B cell (primary cell): ENCODE data around the gene SCN4B. TPM values are rescaled to one million over a fixed set of nuclear protein-coding genes. Genes with fewer than 3 reads are reported as not detected.

Experiments used
- ATAC-seq: fragments of 200-7000 bp; cut with Tn5 transposase; one replicate; pipeline ENCODE4 v1.10.0; 2021; ENCODE audit warnings: low read depth, mild to moderate bottlenecking, moderate number of reproducible peaks, moderate library complexity
- CTCF ChIA-PET: fragments of 350-600 bp; sonication (Branson Sonifier 250); formaldehyde crosslinking; loops from one replicate; lab custom pipeline; 2021; ENCODE audit warnings: antibody characterized with exemption, inconsistent platforms; lab: Charles Lee
- POLR2A ChIA-PET: fragments of 350-600 bp; sonication (Branson Sonifier 250); formaldehyde crosslinking; loops from one replicate; lab custom pipeline; 2021; ENCODE audit warnings: antibody characterized with exemption; lab: Charles Lee
- DNase-seq: peaks from one replicate; pipeline ENCODE4 v3.0.0; 2013
- H2AFZ ChIP-seq: 2 replicates; pipeline ENCODE4 v1.6.1; 2012; ENCODE audit warnings: mild to moderate bottlenecking, low read depth, low read length; ENCODE audit not compliant: insufficient read depth, poor library complexity, severe bottlenecking
- H3K27ac ChIP-seq, 2 donors: 1 replicate in 1 of 2; 2 replicates in 1 of 2; pipeline ENCODE4 v1.5.1; 2012 to 2013; ENCODE audit warnings: low read length in 2 of 2, mild to moderate bottlenecking in 2 of 2, moderate library complexity in 1 of 2
- H3K27me3 ChIP-seq, 4 experiments: fragments of 200-600 bp in 1 of 4; sonication (generic) in 1 of 4; replicated peaks in 1 of 4; 1 replicate in 2 of 4; 2 replicates in 2 of 4; pipeline versions ENCODE4 v1.6.1 to v1.7.0; 2013 to 2016; ENCODE audit warnings: low read length in 3 of 4, mild to moderate bottlenecking in 2 of 4, mixed read lengths in 1 of 4, moderate library complexity in 1 of 4; ENCODE audit not compliant: insufficient read depth in 4 of 4, control insufficient read depth in 3 of 4; ENCODE audit errors: control extremely low read depth in 1 of 4
- H3K36me3 ChIP-seq, 2 experiments: replicated peaks in 1 of 2; 1 replicate in 1 of 2; 2 replicates in 1 of 2; pipeline versions ENCODE4 v1.6.1 to v1.7.1; 2013; ENCODE audit warnings: low read length in 1 of 2; ENCODE audit not compliant: insufficient read depth in 2 of 2, control insufficient read depth in 1 of 2; ENCODE audit errors: control extremely low read depth in 1 of 2, extremely low read depth in 1 of 2
- H3K4me1 ChIP-seq, 2 donors: fragments of 200-600 bp in 1 of 2; sonication (generic) in 1 of 2; 1 replicate in 1 of 2; 2 replicates in 1 of 2; pipeline versions ENCODE4 v1.5.1 to v1.6.1; 2013 to 2017; ENCODE audit warnings: low read length in 2 of 2; ENCODE audit not compliant: control insufficient read depth in 2 of 2, insufficient read depth in 2 of 2
- H3K4me2 ChIP-seq: replicated peaks from 2 replicates; pipeline ENCODE3; 2012; ENCODE audit warnings: mild to moderate bottlenecking, low read depth, low read length; ENCODE audit not compliant: poor library complexity, severe bottlenecking
- H3K4me3 ChIP-seq, 5 experiments: fragments of 200-600 bp in 1 of 5; sonication (generic) in 1 of 5; 1 replicate in 3 of 5; 2 replicates in 2 of 5; pipeline versions ENCODE4 v1.5.1 to v1.7.0; 2011 to 2016; ENCODE audit warnings: low read length in 4 of 5, mild to moderate bottlenecking in 4 of 5, low read depth in 2 of 5, control low read depth in 1 of 5, moderate library complexity in 1 of 5; ENCODE audit not compliant: insufficient read depth in 1 of 5; ENCODE audit errors: control extremely low read depth in 1 of 5, extremely low read depth in 1 of 5
- H3K79me2 ChIP-seq: fragments of 200-600 bp; sonication (generic); one replicate; pipeline ENCODE4 v1.6.0; 2016; ENCODE audit warnings: low read length; ENCODE audit not compliant: control insufficient read depth, insufficient read depth
- H3K9ac ChIP-seq: fragments of 200-600 bp; sonication (generic); 2 replicates; pipeline ENCODE4 v1.6.1; 2017; ENCODE audit warnings: mild to moderate bottlenecking, low read length, moderate library complexity
- H3K9me3 ChIP-seq, 3 donors: one replicate each; pipeline versions ENCODE4 v1.6.1 to v1.7.1; 2013; ENCODE audit warnings: low read length in 2 of 3; ENCODE audit not compliant: control insufficient read depth in 2 of 3, insufficient read depth in 1 of 3; ENCODE audit errors: control extremely low read depth in 1 of 3
- H4K20me1 ChIP-seq: 2 replicates; pipeline ENCODE4 v1.6.0; 2012; ENCODE audit warnings: mild to moderate bottlenecking, low read length; ENCODE audit not compliant: insufficient read depth, control insufficient read depth, poor library complexity, severe bottlenecking
- H3K27ac Mint-ChIP-seq: one replicate; pipeline ENCODE4 v1.8.0; 2021; ENCODE audit warnings: mixed read lengths
- H3K27me3 Mint-ChIP-seq: one replicate; pipeline ENCODE4 v1.8.0; 2021; ENCODE audit warnings: mixed read lengths
- H3K4me1 Mint-ChIP-seq: one replicate; pipeline ENCODE4 v1.8.0; 2021; ENCODE audit warnings: mixed read lengths
- H3K4me3 Mint-ChIP-seq: one replicate; pipeline ENCODE4 v1.8.0; 2021; ENCODE audit warnings: mixed read lengths
- H3K9me3 Mint-ChIP-seq: one replicate; pipeline ENCODE4 v1.8.0; 2022; ENCODE audit warnings: mixed read lengths; ENCODE audit not compliant: insufficient read depth
- EZH2 ChIP-seq: IDR thresholded peaks from 2 replicates; pipeline ENCODE4 v1.6.1; 2012; ENCODE audit warnings: borderline replicate concordance, low read depth, mild to moderate bottlenecking, moderate library complexity, low read length; ENCODE audit not compliant: insufficient read depth, poor library complexity, severe bottlenecking
- WGBS: methylation state at CpG from one replicate; pipeline ENCODE4 v1.1.5; 2013; ENCODE audit warnings: missing lambda C conversion rate; ENCODE audit not compliant: insufficient coverage; 5-methylcytosine and 5-hydroxymethylcytosine counted together
- intact Hi-C: fragments of 100-400 bp; cut with micrococcal nuclease; formaldehyde crosslinking; loops from one replicate; pipeline ENCODE4 v1.10.0; 2022
- polyA plus RNA-seq: library from polyadenylated mRNA; depleted of rRNA; stranded (reverse); fragments of >200 nt; gene quantifications from 2 replicates; pipeline ENCODE4 v1.2.3, GENCODE V29; 2012
- total RNA-seq, 2 donors: library from RNA; stranded (reverse); fragments of 120-200 nt in 1 of 2; gene quantifications; 1 replicate in 1 of 2; 2 replicates in 1 of 2; pipeline versions ENCODE4 v1.2.3 to v1.2.4, GENCODE V29; 2013 to 2022
- TF ChIP-seq, protein P1 (sequence below): fragments of 200-600 bp; IDR thresholded peaks from one replicate; pipeline ENCODE4 v1.8.0; 2022; ENCODE audit warnings: antibody characterized with exemption, mild to moderate bottlenecking

SCN4B gene
- total and polyA plus RNA-seq, 2 donors (not counting 1 experiment from before 2014, with no cell fraction given): not detected

DNA sequence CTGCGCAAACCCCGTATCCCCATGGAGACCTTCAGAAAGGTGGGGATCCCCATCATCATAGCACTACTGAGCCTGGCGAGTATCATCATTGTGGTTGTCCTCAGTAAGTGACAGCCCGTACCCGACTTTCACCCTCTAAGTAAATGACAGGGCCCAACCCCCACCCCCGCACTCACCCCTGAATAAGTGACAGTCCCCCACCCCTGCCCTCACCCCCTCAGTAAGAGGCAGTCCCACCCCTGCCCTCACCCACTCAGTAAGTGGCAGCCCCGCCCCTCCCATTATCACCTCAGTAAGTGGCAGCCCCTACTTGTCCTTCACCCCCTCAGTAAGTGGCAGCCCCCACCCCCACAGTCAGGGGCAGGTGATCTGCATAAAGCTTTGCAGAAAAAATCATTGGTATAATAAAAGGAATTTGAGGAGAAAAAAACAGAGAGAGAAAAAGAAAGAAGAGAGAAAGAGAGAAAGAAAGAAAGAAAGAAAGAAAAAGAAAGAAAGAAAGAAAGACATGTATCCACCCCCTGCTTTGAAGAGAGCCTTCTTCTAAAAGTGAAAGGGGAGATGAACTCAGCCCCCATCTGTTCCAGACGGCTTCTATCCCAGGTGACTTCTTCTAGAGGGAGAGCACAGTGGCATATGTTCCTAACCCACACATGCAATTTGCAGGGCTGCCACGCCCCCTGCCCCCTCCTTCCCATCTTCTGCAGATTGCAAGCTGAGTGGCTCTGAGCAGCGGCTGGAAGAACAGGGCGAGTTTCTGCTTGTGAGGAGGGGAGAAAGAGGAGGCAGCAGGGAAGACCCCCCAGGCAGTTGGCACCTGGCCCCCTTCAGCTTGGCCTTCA is 53.4 kb downstream of the SCN4B start:
- Mint-ChIP-seq H3K27ac (no peak overlapping the region), H3K4me3 (no peak overlapping the region), H3K27me3 (peaks cover 32% of the 10 kb centered on the region), H3K4me1 (no peaks in the 10 kb centered on the region), H3K9me3 (no peaks in the 10 kb centered on the region)
- no peaks in the 10 kb centered on the region for H3K4me1 ChIP-seq
- peaks cover 0 to 2% (median under 1%) of the 10 kb centered on the region in 4 experiments for H3K27me3 ChIP-seq
- no peak for TF ChIP-seq EZH2
- TF ChIP-seq, protein P1, sequence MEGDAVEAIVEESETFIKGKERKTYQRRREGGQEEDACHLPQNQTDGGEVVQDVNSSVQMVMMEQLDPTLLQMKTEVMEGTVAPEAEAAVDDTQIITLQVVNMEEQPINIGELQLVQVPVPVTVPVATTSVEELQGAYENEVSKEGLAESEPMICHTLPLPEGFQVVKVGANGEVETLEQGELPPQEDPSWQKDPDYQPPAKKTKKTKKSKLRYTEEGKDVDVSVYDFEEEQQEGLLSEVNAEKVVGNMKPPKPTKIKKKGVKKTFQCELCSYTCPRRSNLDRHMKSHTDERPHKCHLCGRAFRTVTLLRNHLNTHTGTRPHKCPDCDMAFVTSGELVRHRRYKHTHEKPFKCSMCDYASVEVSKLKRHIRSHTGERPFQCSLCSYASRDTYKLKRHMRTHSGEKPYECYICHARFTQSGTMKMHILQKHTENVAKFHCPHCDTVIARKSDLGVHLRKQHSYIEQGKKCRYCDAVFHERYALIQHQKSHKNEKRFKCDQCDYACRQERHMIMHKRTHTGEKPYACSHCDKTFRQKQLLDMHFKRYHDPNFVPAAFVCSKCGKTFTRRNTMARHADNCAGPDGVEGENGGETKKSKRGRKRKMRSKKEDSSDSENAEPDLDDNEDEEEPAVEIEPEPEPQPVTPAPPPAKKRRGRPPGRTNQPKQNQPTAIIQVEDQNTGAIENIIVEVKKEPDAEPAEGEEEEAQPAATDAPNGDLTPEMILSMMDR: no peak
- H3K9ac ChIP-seq: no peak overlapping the region
- H3K9me3 ChIP-seq: no peaks in the 10 kb centered on the region
- H3K27ac ChIP-seq: no peak overlapping the region
- ChIA-PET POLR2A (no interaction called here), CTCF (interaction anchor here (0.7 kb wide), 1 partner anchor 10 kb away, joined by 5 read pairs; no protein-coding TSS in a partner anchor)
- 77% methylated on average over 6 of the region's 11 CpGs for WGBS
- H3K4me2 ChIP-seq: no peak overlapping the region
- H3K79me2 ChIP-seq: no peaks in the 10 kb centered on the region
- H4K20me1 ChIP-seq: no peaks in the 10 kb centered on the region
- H2AFZ ChIP-seq: no peak overlapping the region
- DNase-seq (no peak), ATAC-seq (no peak)
- intact Hi-C loops: no loop called here
- H3K4me3 ChIP-seq: no peak overlapping the region
- H3K36me3 ChIP-seq: no peaks in the 10 kb centered on the region

DNA sequence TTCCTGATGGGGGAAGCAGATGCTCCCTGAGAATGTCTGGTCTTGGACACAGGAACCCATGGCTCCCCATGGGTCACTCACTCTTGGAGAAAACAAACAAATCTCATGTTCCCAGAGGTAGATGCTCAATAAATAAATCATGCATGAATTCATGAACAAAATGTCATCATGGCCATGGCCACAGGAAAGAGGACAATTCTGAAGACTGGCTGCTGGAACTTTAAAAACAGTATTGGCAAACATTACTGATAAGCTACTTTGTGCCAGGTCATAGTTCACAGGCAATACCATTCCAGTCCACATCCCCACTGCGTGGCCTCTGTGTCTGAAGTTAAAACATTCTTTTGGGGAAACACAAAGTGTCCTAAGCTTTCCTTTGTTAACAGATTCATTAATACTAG is 56.7 kb downstream of the SCN4B start:
- no peaks in the 10 kb centered on the region for H3K9me3 Mint-ChIP-seq
- no peaks in the 10 kb centered on the region for H3K9me3 ChIP-seq
- H3K9ac ChIP-seq: no peak overlapping the region
- no peaks in the 10 kb centered on the region for H3K4me1 Mint-ChIP-seq
- no peak for DNase-seq
- H3K4me2 ChIP-seq: no peak overlapping the region
- no peaks in the 10 kb centered on the region for H3K79me2 ChIP-seq
- H4K20me1 ChIP-seq: no peaks in the 10 kb centered on the region
- peaks cover 30% of the 10 kb centered on the region for H3K27me3 Mint-ChIP-seq
- intact Hi-C loops: no loop called here
- no CpG with 5 or more reads among the region's 1 CpG for WGBS
- TF ChIP-seq, protein P1: no peak
- no peak for TF ChIP-seq EZH2
- H3K27ac ChIP-seq: no peak overlapping the region
- H3K36me3 ChIP-seq: no peaks in the 10 kb centered on the region
- CTCF ChIA-PET: interaction anchor here (0.6 kb wide), 1 partner anchor 103 kb away, joined by 3 read pairs; no protein-coding TSS in a partner anchor
- ATAC-seq: no peak
- H3K27me3 ChIP-seq: peaks cover 0 to 2% (median under 1%) of the 10 kb centered on the region in 4 experiments
- no peak overlapping the region for H3K4me3 Mint-ChIP-seq
- H3K4me3 ChIP-seq: no peak overlapping the region
- no peak overlapping the region for H2AFZ ChIP-seq
- H3K27ac Mint-ChIP-seq: no peak overlapping the region
- H3K4me1 ChIP-seq: no peaks in the 10 kb centered on the region
- POLR2A ChIA-PET: no interaction called here
